OCI-M1 (cell line): ENCODE results near the gene AP3D1.

Experiments
- DNase-seq: peaks from one replicate; lab custom pipeline; 2025; lab: John Stamatoyannopoulos, UW

The AP3D1 gene

DNA sequence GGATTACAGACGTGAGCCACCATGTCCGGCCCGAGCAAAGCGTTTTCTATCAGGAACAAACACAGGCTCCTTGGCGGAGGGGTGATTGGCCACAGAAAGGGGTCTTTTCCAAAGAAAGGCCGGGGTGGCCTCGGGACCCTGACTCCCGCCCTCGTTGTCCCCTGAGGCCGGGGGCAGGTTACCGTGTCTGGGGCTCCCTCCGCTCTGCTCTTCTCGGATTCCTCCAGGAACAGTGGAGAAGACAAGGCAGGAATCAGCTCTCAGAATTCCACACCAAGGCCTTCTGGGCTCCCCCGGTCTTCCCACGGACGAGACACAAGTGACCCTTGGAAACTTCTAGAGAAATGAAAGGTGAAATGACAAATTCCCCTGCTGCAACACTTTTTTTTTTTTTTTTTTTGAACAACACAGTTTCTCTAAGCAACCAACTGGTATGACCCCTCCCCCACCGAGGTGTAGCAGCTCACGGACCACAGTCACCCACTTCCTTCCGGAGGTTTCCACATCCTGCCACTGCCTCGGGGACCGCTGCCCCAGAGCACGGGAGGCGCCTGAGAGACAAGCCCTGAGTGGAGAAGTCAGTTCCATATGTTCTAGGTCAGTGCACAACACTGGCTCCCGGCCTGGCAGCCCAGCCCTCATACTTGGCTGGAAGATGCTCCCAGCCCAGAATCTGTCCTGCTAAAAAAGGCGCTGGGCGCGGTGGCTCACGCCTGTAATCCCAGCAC is 66.2 kb downstream of the AP3D1 start:
- peak; percentile 79 for DNase-seq

GRCh38 chr19:2083174-2083854 is 68.1 kb downstream of the AP3D1 start:
- no peak for DNase-seq

DNA sequence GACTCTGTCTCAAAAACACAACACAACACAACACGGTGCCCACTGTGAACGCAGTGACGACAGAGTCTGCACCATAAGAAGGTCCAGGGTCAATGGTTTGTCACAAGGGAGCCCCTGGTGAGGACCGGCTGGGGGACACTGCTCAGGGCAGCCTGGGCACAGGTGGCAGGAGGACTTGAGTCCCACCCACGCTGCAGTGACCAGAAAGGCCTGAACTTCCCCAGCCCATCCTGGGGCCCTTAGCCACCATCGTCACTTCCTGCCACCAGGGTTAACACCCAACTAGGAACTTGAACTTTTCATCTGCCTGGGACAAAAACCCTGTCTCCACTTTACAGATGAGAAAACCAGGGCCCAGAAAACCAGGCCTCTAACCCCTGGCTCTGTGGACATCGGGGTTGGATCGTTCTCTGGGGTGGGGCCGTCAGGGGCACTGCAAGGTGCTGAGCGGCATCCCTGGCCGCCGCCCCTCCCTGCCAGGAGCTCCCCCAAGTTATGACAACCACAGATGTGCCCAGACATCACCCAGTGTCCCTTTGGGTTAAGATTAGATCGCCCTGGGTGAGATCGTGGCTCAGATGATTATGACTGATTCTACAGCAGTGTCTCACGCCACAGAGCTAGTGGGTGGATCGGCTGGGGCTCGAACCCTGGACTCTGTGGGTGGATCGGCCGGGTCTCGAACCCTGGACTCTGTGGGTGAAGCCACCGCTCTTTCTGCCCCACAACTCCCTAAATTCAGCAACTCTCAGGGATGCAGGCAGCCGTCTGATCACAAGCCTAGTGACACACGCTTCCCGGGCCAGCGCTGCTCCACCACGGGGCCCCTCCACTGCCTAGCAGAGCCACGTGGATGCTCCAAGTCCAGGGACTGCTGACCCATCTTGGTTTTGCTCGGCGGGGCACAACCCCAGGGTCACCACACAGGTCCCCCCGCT is 69.2 kb downstream of the AP3D1 start:
- DNase-seq = no peak

GRCh38 chr19:2080336-2080988 is 70.9 kb downstream of the AP3D1 start:
- DNase-seq = no peak

- no peak for DNase-seq
These were observed 71.5 kb downstream of the AP3D1 start for GRCh38 chr19:2079865-2080301.

DNA sequence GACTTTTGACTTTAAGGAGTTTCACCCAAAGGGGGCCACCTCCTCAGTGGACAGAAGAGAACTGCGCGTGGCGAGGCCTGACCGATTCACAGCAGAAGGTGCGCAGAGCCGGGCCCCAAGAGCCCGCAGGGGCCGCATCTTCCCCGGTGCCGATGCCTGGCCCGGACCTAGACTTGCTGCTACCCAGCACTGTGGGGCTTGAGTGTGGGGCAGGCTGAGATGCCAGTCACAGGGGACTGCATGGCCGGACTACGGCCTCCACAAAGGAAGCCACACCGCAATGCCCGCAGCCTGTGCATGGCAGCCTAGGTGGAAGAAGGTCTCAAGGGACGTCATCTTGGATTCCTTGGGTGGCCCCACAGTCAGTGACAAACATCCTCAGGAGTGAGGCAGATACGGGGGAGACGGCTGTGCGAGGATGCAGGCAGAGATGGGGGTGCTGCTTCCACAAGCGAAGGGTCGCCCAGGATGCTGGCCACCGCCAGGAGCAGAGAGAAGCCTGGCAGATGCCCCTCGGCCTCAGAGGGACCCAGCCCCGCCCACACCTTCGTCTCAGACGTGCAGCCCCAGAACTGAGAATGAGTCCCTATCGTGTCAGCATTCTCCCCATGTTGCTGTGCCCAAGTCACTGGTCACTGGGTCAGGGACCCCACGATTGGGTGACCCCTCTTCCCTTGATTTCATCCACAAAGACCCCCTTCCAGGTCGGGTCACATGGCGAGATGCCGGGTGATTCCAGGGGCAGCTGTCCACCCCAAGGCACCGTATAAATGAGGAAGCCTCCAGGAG is 72.1 kb downstream of the AP3D1 start:
- DNase-seq = no peak

- no peak for DNase-seq
These were observed 73.3 kb downstream of the AP3D1 start for GRCh38 chr19:2077833-2078619.

- DNase-seq = no peak
These were observed 74.0 kb downstream of the AP3D1 start for GRCh38 chr19:2077398-2077797.

DNA sequence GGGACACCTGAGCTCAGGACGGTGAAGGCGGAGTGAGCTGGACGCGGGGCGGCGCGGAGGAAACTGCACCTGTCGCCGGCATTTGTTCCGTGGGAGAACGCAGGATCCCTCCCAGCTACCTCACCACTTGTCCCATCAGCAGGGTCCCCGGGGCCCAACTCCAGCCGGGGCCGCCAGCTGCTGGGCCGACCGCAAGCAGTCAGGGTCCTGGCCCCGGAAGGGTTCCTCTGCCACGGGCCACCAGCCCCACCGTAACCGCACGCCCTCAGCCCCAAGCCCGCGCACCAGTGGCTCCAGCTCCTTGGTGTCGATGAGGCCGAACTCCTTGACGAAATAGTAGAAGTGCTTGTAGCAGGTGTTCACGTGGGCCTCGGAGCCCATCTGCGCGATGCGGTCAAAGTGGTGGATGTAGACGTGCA is 74.8 kb downstream of the AP3D1 start:
- DNase-seq = no peak

DNA sequence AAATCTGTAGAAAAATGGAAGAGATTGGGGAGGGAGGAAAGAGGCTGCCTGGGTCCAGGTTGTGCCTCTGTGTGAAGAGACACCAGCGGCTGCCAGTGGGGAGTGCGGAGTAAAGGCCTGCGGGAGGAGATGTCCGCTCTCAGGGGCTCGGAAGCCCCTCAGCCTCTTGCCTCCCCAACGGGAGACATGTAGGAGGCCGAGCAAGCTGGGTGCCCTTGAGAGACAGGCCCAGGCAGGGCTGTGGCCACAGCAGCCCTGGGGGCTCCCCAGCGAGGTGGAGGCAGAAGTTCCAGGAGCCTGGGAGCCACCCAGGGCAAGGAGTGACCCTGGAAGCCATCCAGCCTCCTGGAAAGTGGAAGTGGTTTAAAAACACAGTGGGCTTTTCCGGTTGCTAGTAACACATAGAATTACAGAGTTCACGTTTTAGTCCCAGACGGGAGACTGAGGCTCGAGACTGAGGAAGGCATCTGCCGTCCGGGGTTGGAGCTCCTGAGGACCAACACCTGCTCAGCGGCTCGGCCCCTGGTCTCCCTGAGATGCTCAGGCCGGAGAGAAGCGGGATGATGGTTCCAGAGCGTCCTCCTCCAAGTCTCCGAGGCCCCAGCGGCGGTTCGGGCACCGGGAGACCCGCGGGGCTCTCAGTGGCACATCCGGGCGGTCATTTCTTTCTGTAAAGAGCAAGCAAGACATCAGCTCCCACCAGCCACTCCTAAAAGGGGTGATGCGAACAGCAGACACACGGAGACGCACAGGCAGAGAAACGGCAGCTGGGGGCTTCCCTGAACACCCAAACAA is 78.4 kb downstream of the AP3D1 start:
- DNase-seq = no peak

DNA sequence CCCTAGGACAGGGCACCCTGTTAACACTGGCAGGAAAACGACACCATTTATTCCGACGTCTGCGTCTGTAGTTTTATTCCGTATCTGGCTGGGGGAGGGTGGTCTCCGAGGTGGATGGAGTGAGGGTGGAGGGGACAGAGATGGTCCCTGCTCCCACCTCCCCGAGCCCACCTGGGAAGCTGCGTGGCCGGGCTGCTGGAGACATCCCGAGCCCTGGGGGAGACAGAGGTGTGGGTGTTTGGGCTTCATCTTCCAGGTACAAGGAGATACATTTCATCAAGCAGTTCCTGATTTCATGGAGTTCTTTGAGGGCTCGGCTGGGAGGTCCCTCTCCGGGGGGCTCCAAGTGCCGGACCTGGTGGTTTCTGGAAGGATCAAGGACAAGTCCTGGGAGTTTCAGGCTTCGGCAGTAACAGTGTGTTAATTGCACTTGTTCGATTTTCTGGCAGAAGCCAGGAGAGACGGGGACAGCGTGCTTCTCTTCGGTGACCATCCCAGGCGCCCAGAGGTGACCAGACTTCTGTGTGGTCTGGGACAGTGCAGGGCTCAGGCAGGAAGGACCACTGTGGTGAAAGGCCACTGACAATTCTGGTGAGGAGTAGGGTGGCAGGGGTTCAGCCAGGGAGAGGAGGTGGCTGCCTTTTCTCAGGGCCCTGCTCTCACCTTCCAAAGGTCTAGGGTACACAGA is 80.2 kb downstream of the AP3D1 start:
- DNase-seq = no peak

DNA sequence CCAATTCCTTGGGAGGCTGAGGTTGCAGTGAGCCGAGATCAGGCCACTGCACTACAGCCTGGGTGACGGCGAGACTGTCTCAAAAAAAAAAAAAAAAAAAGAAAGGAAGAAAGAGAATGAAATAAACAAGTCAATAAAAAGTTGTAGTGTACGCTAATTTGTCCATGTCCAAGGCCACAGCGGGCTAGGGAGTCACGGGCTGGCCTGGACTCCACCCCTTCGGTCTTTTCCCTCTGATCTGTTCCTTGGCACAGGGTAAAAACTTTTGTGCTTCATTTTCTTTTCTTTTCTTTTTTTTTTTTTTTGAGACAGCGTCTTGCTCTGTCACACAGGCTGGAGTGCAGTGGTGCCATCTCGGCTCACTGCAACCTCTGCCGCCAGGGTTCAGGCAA is 80.9 kb downstream of the AP3D1 start:
- no peak for DNase-seq

DNA sequence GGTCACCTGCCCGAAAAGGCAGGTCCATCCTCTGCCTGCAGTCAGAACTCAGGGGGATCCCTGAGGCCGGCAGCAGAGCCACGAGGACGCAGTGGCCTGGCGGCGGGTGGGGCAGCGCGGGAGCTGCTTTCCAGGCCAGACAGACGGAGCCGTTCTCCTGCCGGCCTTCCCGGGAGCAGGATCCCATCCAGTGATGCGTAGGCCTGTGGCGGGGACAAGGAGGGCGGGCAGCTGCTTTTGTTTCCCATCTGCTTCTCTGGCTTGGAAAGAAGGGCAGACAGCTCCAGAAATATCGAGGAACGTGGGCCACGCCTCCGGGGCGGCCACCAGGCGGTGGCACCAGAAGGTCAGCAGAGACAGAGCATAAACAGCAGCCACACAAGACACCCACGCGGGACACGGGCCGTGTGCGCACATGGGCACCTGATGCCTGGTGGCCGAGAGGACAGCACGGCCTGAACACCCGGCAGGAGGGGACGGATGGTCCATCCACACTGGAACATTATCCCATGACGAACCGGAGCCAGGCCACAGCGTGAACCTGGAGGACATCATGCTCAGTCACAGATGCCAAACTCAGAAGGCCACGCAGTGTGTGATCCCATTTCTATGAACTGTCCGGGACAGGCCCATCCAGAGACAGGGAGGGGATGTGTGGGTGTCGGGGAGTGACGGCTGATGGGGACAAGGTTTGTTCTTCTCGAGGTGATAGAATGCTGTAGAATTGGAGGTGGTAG is 86.4 kb downstream of the AP3D1 start:
- no peak for DNase-seq

- no peak for DNase-seq
These were observed 87.0 kb downstream of the AP3D1 start for GRCh38 chr19:2064395-2064787.

DNA sequence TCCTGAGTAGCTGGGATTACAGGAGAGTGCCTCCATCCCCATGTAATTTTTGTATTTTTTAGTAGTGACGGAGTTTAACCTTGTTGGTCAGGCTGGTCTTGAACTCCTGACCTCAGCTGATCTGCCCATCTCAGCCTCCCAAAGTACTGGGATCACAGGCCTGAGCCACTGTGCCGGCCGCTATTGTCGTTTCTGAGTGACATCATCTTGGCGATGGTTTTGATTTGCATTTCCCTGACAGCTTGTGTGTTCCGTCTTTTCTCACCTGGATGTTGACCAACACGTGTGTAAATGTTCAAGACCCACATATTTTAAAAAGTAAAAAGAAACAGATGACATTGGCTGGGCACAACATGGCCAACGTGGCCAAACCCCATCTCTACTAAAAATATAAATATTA is 87.5 kb downstream of the AP3D1 start:
- no peak for DNase-seq

- DNase-seq = no peak
These were observed 88.6 kb downstream of the AP3D1 start for GRCh38 chr19:2062770-2063169.

DNA sequence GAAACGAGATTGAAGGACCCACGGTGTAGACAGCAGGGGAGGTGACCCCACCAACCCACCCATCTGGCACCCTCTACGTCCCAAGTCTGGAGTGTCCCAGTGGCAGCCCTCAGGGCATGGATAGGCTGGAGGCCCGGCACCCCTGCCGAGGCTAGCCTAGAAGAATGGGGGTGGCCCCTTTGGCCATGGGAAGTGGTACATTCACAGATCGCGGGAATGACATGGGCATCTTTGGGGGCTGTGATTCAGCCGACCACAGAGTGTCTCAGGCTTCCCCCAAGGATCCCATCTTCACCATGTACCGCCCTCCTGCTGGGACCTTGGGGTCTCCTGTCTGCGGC is 89.0 kb downstream of the AP3D1 start:
- DNase-seq = no peak
